Iris pigment epithelial cell (primary cell): ENCODE results near the gene DRD3.

Experiments used
- DNase-seq: peaks from one replicate; pipeline ENCODE4 v3.0.0-alpha.2; 2011; ENCODE audit warnings: low read depth

The DRD3 gene

DNA sequence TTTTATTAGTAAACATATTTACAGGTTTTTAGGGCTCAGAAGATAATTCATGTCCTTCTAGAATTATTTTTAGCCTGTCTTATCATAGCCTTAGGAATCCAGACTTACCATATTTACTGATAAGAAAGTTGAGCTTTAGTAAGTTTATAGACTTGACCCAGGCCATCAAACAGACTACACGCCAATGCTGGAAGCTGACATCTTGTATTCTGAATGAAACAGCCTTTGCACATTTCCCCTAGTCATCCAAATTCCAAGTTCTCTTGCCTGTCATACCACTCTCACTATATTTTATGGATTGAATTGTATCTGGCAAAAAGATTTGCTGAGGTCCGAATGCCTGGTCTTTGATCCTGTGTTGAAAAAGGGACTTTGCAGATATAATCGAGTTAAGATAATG lies 58.6 kb downstream of the DRD3 start:
- no peak for DNase-seq

- no peak for DNase-seq
Observed at GRCh38 chr3:114119776-114120175, 59.1 kb downstream of the DRD3 start.

DNA sequence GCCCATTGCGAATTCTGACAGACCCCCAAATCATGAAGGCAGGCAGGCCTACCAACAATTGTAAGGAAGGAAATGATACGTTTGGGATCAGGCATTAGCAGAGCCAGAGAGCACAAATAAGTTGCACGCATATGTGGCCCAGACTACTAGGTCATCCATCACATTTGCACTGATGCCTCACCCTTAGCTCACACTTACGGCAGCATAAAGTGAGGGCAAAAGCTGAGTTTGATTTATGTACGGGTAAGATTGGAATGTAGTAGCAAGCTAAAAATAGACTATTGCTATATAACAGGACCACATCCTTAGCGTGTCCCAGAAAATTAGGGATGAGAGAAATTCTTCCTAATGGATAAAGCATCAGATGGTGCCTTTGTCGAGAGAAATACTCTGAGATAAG lies 63.7 kb downstream of the DRD3 start:
- DNase-seq: no peak

GRCh38 chr3:114114719-114115118 lies 64.1 kb downstream of the DRD3 start:
- DNase-seq: no peak

DNA sequence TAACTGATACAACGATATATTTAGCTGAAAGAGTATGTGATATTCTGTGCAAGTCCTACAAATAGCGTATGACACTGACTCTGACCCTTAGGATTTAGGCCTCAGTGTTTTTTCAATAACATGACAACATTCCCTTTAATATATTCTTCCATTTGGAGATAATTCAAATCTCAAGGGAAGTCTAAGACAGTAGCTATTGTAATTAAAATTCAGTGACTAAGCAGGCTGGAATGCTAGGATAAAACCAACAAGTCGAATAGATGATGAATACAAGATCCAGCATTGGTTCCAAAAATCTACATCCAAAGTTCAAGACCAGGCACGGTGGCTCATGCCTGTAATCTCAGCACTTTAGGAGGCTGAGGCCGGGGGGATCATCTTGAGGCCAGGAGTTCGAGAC lies 66.2 kb downstream of the DRD3 start:
- DNase-seq: no peak

- DNase-seq: peak; percentile 13
Observed at GRCh38 chr3:114111060-114111770, 67.6 kb downstream of the DRD3 start.

- DNase-seq: no peak
Observed at GRCh38 chr3:114110439-114110838, 68.4 kb downstream of the DRD3 start.

GRCh38 chr3:114108137-114108536 lies 70.7 kb downstream of the DRD3 start:
- no peak for DNase-seq

DNA sequence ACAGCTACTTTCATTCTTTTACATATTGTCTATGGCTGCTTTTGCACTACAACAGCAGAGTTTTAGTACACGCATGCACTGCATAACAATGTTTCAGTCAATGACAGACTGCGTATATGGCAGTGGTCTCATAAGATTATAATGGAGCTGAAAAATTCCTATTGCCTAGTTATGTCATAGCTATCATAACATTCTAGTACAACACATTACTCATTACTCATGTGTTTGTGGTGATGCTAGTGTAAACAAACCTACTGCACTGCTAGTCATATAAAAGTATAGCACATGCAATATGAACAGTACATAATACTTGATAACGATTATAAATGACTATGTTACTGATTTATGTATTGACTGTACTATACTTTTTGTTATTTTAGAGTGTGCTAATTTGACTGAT lies 74.4 kb downstream of the DRD3 start:
- peak; percentile 66 for DNase-seq

DNA sequence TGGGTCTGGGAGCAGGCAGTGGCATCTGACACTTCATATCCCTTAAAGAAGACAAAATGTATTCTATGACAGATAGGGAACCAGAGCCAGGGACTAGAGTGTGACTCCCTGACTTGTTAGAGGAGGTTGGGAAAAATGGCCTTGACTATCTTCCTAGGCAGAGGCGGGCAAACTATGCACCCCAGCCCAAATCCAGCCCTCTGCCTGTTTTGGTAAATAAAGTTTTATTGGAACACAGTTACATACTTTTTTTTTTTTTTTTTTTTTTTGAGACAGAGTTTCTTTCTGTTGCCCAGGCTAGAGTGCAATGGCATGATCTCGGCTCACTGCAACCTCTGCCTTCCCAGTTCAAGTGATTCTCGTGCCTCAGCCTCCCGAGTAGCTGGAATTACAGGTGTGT lies 75.0 kb downstream of the DRD3 start:
- no peak for DNase-seq

- DNase-seq: no peak
Observed at GRCh38 chr3:114103181-114103580, 75.7 kb downstream of the DRD3 start.

- no peak for DNase-seq
Observed at GRCh38 chr3:114101101-114101500, 77.8 kb downstream of the DRD3 start.

DNA sequence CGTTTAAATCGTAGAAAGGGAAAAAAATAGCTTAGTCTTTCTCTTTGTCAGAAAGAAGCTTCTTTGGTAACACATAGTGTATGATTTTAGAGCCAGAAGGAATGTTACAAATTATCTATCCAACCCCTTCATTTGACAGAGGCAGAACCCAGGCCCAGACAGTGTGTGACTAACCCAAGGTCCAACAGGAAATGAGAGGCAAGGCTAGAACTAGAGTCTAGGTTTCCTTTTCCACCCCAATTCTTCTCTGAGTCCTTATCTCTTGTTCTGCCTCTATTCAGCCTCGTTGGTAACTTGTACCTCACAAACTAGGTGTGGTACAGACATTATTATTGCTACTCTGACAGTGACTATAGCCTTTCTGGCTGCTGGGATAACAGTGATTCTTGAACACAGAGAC lies 83.1 kb downstream of the DRD3 start:
- no peak for DNase-seq

DNA sequence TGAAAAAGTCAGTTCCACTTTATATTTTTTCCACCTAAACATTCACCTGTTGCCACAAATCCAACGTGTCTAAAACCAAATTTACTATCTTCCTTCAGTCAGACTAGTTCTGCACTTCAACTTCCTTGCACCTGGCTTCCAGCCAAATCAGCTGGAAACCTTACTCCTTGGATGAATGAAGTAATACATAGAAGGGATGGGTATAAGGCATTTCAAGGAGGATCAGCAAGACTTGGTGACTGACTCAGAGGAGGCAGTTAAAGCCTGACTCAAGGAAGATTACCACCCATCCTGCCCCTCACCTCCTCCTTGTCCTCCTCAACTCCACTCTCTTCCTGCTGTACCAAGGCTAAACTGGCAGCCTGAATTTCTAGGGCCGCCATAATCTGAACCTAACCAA lies 85.3 kb downstream of the DRD3 start:
- DNase-seq: peak; percentile 89

DNA sequence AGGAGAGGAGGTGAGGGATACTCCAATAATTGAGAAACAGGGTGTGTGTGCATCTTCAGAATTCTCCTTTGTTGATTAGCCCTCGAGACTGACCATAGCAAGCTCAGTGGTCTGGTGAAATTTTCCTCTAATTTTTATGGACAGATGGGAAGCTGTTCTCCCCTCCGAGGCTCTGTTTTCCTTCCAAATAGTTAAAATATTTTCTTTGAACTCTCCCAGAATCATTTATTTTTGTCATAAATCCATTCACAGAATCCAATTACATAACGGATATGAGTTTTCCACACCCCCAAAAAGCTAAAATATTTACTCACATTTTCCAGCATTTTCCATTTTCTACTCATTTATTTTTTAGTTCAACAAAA lies 85.9 kb downstream of the DRD3 start:
- DNase-seq: no peak

- DNase-seq: peak; percentile 16
Observed at GRCh38 chr3:114092151-114093015, 86.5 kb downstream of the DRD3 start.

DNA sequence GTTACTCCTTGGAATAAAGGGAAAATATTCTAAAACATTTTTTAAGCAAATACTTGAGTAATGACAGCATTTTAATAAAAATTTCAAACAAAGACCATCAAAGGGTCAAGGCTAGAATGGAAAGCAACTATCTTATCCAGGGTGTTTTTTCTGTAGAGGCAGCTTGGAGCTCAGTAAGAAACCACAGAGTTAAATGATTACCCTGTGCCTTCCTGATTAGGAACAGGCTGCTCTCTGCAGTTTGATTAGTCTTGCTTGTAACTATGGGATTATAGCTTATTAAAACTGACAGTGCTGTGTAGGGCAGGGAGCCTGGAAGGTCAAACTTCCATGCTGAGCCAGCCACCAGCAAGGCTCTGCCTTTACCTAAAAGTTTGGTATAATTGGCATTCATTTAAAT lies 89.2 kb downstream of the DRD3 start:
- no peak for DNase-seq

DNA sequence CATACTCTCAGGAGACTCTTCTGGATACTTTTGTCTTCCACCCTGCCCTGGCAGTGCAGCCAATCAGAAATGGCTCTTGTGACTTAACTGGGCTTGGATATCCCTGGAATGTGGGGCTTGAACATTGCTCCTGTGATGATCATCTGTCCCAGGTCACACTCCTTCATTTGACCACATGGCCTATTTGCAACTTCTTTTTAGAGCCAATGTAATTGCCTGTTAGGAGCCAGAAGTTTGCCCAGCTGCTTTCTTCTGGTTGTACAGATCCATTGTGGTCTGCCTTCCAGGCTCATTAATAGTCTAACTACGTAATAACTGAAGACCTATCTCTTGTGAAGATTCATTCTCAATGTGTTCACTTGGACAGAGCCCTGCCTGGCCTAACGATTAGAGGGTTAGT lies 92.5 kb downstream of the DRD3 start:
- DNase-seq: no peak

GRCh38 chr3:114083112-114083511 lies 95.7 kb downstream of the DRD3 start:
- DNase-seq: no peak

- DNase-seq: peak; percentile 25
Observed at GRCh38 chr3:114081037-114081436, 97.8 kb downstream of the DRD3 start.

DNA sequence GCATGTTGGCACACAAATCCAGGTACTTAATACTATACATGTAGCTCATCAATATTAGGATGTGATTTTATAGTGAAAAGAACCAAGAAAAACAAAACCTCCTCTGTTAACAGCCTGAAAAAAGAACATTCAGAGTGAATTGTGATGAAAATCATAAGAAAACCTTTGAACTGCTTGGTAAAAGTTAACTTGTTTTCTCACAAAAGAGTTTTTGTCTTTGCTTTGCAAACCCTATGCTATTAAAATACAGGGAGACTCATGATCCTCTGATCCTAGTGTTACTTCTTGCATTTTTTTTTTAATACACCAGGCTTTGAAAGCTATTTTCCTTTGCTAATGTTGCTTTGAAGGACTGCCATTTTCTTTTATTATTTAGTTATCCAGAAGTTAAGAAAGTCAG lies 98.7 kb downstream of the DRD3 start:
- DNase-seq: no peak

- DNase-seq: peak; percentile 78
Observed at GRCh38 chr3:114079761-114080160, 99.1 kb downstream of the DRD3 start.

- no peak for DNase-seq
Observed at GRCh38 chr3:114078126-114078525, 100.7 kb downstream of the DRD3 start.
